ENCODE measurements around the gene PTCSC3. TPM values are rescaled to one million over a fixed set of nuclear protein-coding genes. Genes with fewer than 3 reads are reported as not detected.

Gene PTCSC3
- total RNA-seq, 1 donor = not detected

GRCh38 chr14:36130186-36130585 lies 46.3 kb downstream of the PTCSC3 start:
- Histone ChIP-seq H3K27me3 (ENCODE audit: insufficient read depth, low read length) (no peaks in the 10 kb centered on the region), H2AFZ (ENCODE audit: low read length) (no peak overlapping the region), H3K27ac (ENCODE audit: low read depth, low read length) (no peak overlapping the region), H3K4me1 (ENCODE audit: insufficient read depth, low read length) (no peaks in the 10 kb centered on the region), H3K4me3 (ENCODE audit: insufficient read depth, low read length) (no peak overlapping the region), H4K20me1 (ENCODE audit: insufficient read depth, low read length) (no peaks in the 10 kb centered on the region), H3K9me3 (ENCODE audit: low read depth, low read length) (no peaks in the 10 kb centered on the region), H3K36me3 (ENCODE audit: insufficient read depth, low read length) (no peaks in the 10 kb centered on the region), H3K4me2 (ENCODE audit: insufficient read depth, low read length) (no peak overlapping the region), H3K79me2 (ENCODE audit: insufficient read depth, low read length) (no peaks in the 10 kb centered on the region)
- no peak for TF ChIP-seq CTCF (IDR thresholded peaks at IDR 0.05; ENCODE audit: extremely low read depth, low read depth, low read length)
- DNase-seq (ENCODE audit: insufficient read length, low spot score, missing footprints) = no peak

GRCh38 chr14:36129181-36129580 lies 47.3 kb downstream of the PTCSC3 start:
- Histone ChIP-seq H3K36me3 (ENCODE audit: insufficient read depth, low read length) (no peaks in the 10 kb centered on the region), H3K27me3 (ENCODE audit: insufficient read depth, low read length) (no peaks in the 10 kb centered on the region), H3K9me3 (ENCODE audit: low read depth, low read length) (no peaks in the 10 kb centered on the region), H3K4me3 (ENCODE audit: insufficient read depth, low read length) (no peak overlapping the region), H3K4me1 (ENCODE audit: insufficient read depth, low read length) (no peaks in the 10 kb centered on the region), H2AFZ (ENCODE audit: low read length) (no peak overlapping the region), H3K27ac (ENCODE audit: low read depth, low read length) (no peak overlapping the region), H3K79me2 (ENCODE audit: insufficient read depth, low read length) (no peaks in the 10 kb centered on the region), H3K4me2 (ENCODE audit: insufficient read depth, low read length) (no peak overlapping the region), H4K20me1 (ENCODE audit: insufficient read depth, low read length) (no peaks in the 10 kb centered on the region)
- no peak for TF ChIP-seq CTCF (IDR thresholded peaks at IDR 0.05; ENCODE audit: extremely low read depth, low read depth, low read length)
- DNase-seq (ENCODE audit: insufficient read length, low spot score, missing footprints) = no peak

GRCh38 chr14:36113341-36113740 lies 63.2 kb downstream of the PTCSC3 start:
- Histone ChIP-seq H3K27ac (ENCODE audit: low read depth, low read length) (no peak overlapping the region), H4K20me1 (ENCODE audit: insufficient read depth, low read length) (no peaks in the 10 kb centered on the region), H2AFZ (ENCODE audit: low read length) (no peak overlapping the region), H3K4me2 (ENCODE audit: insufficient read depth, low read length) (no peak overlapping the region), H3K4me1 (ENCODE audit: insufficient read depth, low read length) (no peaks in the 10 kb centered on the region), H3K4me3 (ENCODE audit: insufficient read depth, low read length) (no peak overlapping the region), H3K27me3 (ENCODE audit: insufficient read depth, low read length) (no peaks in the 10 kb centered on the region), H3K79me2 (ENCODE audit: insufficient read depth, low read length) (no peaks in the 10 kb centered on the region), H3K9me3 (ENCODE audit: low read depth, low read length) (no peaks in the 10 kb centered on the region), H3K36me3 (ENCODE audit: insufficient read depth, low read length) (no peaks in the 10 kb centered on the region)
- TF ChIP-seq CTCF (IDR thresholded peaks at IDR 0.05; ENCODE audit: extremely low read depth, low read depth, low read length) = no peak
- DNase-seq (ENCODE audit: insufficient read length, low spot score, missing footprints) = no peak

GRCh38 chr14:36111822-36112583 lies 64.5 kb downstream of the PTCSC3 start:
- Histone ChIP-seq H3K4me3 (ENCODE audit: insufficient read depth, low read length) (no peak overlapping the region), H3K27me3 (ENCODE audit: insufficient read depth, low read length) (no peaks in the 10 kb centered on the region), H3K9me3 (ENCODE audit: low read depth, low read length) (no peaks in the 10 kb centered on the region), H2AFZ (ENCODE audit: low read length) (no peak overlapping the region), H3K27ac (ENCODE audit: low read depth, low read length) (no peak overlapping the region), H3K36me3 (ENCODE audit: insufficient read depth, low read length) (no peaks in the 10 kb centered on the region), H3K4me2 (ENCODE audit: insufficient read depth, low read length) (no peak overlapping the region), H4K20me1 (ENCODE audit: insufficient read depth, low read length) (no peaks in the 10 kb centered on the region), H3K79me2 (ENCODE audit: insufficient read depth, low read length) (no peaks in the 10 kb centered on the region), H3K4me1 (ENCODE audit: insufficient read depth, low read length) (no peaks in the 10 kb centered on the region)
- TF ChIP-seq CTCF (IDR thresholded peaks at IDR 0.05; ENCODE audit: extremely low read depth, low read depth, low read length) = no peak
- DNase-seq (ENCODE audit: insufficient read length, low spot score, missing footprints) = no peak

Data from osteoblast (primary cell).